Heart left ventricle (tissue), 16 donors: ENCODE data around the gene TRIM24. TPM values are rescaled to one million over a fixed set of nuclear protein-coding genes. Genes with fewer than 3 reads are reported as not detected.

Experiments used
- ATAC-seq, 4 donors: fragments of 200-7000 bp; cut with Tn5 transposase; one replicate each; pipeline ENCODE4 v1.9.1; 2020 to 2022; ENCODE audit warnings: moderate library complexity in 4 of 4, mild to moderate bottlenecking in 3 of 4, moderate number of reproducible peaks in 1 of 4
- DNase-seq, 5 donors: peaks; one replicate each; pipeline ENCODE4 v3.0.0-alpha.2; 2020
- H3K27ac ChIP-seq, 12 donors: fragments of 200-600 bp; sonication (generic) in 4 of 12; one replicate each; pipeline versions ENCODE4 v1.5.0 to v1.8.0; 2016 to 2022; ENCODE audit warnings: mild to moderate bottlenecking in 2 of 12
- H3K27me3 ChIP-seq, 9 donors: fragments of 200-600 bp; sonication (generic) in 2 of 9; one replicate each; pipeline versions ENCODE4 v1.5.1 to v1.8.0; 2016 to 2022; ENCODE audit warnings: mild to moderate bottlenecking in 3 of 9
- H3K36me3 ChIP-seq, 9 donors: fragments of 200-600 bp; sonication (generic) in 2 of 9; one replicate each; pipeline versions ENCODE4 v1.5.0 to v1.8.0; 2018 to 2022; ENCODE audit warnings: mild to moderate bottlenecking in 2 of 9
- H3K4me1 ChIP-seq, 12 donors: fragments of 200-600 bp; sonication (generic) in 4 of 12; one replicate each; pipeline versions ENCODE4 v1.5.0 to v1.8.0; 2016 to 2022; ENCODE audit warnings: mild to moderate bottlenecking in 3 of 12
- H3K4me3 ChIP-seq, 12 donors: fragments of 200-600 bp; sonication (generic) in 4 of 12; one replicate each; pipeline versions ENCODE4 v1.5.0 to v1.8.0; 2017 to 2022; ENCODE audit warnings: mild to moderate bottlenecking in 9 of 12, moderate library complexity in 4 of 12
- H3K9me3 ChIP-seq, 12 donors: fragments of 200-600 bp; sonication (generic) in 4 of 12; one replicate each; pipeline versions ENCODE4 v1.5.0 to v1.8.0; 2016 to 2022; ENCODE audit warnings: mild to moderate bottlenecking in 1 of 12
- POLR2A ChIP-seq, 2 donors: fragments of 450-650 bp; IDR thresholded peaks; one replicate each; pipeline ENCODE4 v1.6.1; 2017; ENCODE audit warnings: antibody characterized with exemption in 2 of 2, mild to moderate bottlenecking in 2 of 2, moderate library complexity in 2 of 2
- WGBS, 4 donors: extraction: QIAGEN DNeasy Blood & Tissue Kit in 2 of 4; methylation state at CpG; one replicate each; pipeline versions ENCODE4 v1.1.5 to v1.1.7; 2013 to 2018; 5-methylcytosine and 5-hydroxymethylcytosine counted together
- intact Hi-C, 10 donors: fragments of 100-400 bp; cut with DNase I; formaldehyde crosslinking; loops; one replicate each; pipeline versions ENCODE4 v1.11.1 to v1.14.2; 2022
- polyA plus RNA-seq, 2 donors: library from polyadenylated mRNA; stranded (reverse); fragments of 200-250 nt; gene quantifications; one replicate each; pipeline ENCODE4 v1.2.3, GENCODE V29; 2013
- total RNA-seq, 9 donors: library from RNA; depleted of rRNA in 2 of 9; stranded (reverse); fragments of >200 nt in 2 of 9; fragmentation: NEBNext Ultra II Directional in 3 of 9; extraction: Animal tissue kit (Norgen Biotek cat#: 25700) in 3 of 9; gene quantifications; one replicate each; pipeline versions ENCODE4 v1.1.0 to v1.2.4, GENCODE V29; 2016 to 2023
- TF ChIP-seq, protein P1 (sequence below), 12 donors: fragments of 200-600 bp; sonication (generic) in 4 of 12; IDR thresholded peaks; one replicate each; pipeline versions ENCODE4 v1.5.0 to v1.8.0; 2018 to 2022; ENCODE audit warnings: antibody characterized with exemption in 12 of 12, mild to moderate bottlenecking in 5 of 12
- donor health status: ischemic (EF 13 %, LVEDD 7.1; RV severe dilation, severe dysfunction).
- donor health status: healthy with polysubstance abuse.
- donor health status: DM: no; HTN: yes; CAD: no.
- donor health status: DM: no; HTN: no; CAD: no.
- donor health status: ischemic (EF 25% LVEDD 6.9; RV normal size, moderate dysfunction).
- donor health status: ischemic (EF 25% LVEDD 5.7; RV mildly dilated, moderate dysfunction).
- donor health status: healthy.
- donor health status: DM: yes; HTN: yes; CAD: no.
- donor health status: ischemic (EF 35%, LVEDD 5.7; RV mildly dilated, moderate dysfunction).
- donor health status: nonischemic (EF 11% LVEDD 7.7; RV severe dilation, severe dysfunction).
- donor health status: DM: yes; HTN: yes; CAD: no.
- donor health status: PGD.
- donor health status: ischemic (EF 29% LVEDD 5.4; RV normal size, mild dysfunction).
- donor health status: nonischemic (EF 23%, LVEDD 6.1; RV moderate dilation, normal function).

TRIM24 gene
- total and polyA plus RNA-seq, 11 donors: 9.0 to 27.2 (median 16.8) TPM

DNA sequence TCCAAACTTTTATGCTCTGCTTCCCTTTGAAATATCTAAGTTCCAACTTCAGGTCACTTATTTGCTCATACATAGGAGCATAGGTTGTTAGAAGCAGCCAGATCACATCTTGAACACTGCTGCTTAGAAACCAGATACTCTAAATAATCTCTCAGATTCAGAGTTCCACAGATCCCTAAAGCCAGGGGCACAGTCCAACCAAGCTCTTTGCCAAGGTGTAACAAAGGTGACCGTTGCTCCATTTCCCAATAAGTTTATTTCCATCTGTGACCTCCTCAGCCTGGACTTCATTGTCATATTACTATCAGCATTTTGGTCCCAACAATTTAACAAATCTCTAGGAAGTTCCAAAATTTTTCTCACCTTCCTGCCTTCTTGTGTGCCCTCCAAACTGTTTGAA is 52.8 kb downstream of the TRIM24 start:
- intact Hi-C loops: loop anchor here in 1 of 10 donors (10.0 kb wide), 1 partner anchor 48 kb away; the partner anchor contains the start of gene TRIM24
- Histone ChIP-seq H3K36me3 (peaks cover 0 to 34% (median 14%) of the 10 kb centered on the region in 9 donors), H3K4me1 (peaks cover 0 to 17% (median 6%) of the 10 kb centered on the region in 12 donors), H3K27me3 (no peaks in the 10 kb centered on the region), H3K9me3 (no peaks in the 10 kb centered on the region), H3K27ac (no peak overlapping the region), H3K4me3 (no peak overlapping the region)
- no peak for TF ChIP-seq POLR2A (IDR thresholded peaks at IDR 0.05)
- TF ChIP-seq, protein P1, sequence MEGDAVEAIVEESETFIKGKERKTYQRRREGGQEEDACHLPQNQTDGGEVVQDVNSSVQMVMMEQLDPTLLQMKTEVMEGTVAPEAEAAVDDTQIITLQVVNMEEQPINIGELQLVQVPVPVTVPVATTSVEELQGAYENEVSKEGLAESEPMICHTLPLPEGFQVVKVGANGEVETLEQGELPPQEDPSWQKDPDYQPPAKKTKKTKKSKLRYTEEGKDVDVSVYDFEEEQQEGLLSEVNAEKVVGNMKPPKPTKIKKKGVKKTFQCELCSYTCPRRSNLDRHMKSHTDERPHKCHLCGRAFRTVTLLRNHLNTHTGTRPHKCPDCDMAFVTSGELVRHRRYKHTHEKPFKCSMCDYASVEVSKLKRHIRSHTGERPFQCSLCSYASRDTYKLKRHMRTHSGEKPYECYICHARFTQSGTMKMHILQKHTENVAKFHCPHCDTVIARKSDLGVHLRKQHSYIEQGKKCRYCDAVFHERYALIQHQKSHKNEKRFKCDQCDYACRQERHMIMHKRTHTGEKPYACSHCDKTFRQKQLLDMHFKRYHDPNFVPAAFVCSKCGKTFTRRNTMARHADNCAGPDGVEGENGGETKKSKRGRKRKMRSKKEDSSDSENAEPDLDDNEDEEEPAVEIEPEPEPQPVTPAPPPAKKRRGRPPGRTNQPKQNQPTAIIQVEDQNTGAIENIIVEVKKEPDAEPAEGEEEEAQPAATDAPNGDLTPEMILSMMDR (IDR thresholded peaks at IDR 0.05): no peak
- DNase-seq: no peak
- ATAC-seq: no peak
- WGBS, 4 donors: 77 to 88% (median 85%) methylated on average over 1 of the region's 1 CpG

DNA sequence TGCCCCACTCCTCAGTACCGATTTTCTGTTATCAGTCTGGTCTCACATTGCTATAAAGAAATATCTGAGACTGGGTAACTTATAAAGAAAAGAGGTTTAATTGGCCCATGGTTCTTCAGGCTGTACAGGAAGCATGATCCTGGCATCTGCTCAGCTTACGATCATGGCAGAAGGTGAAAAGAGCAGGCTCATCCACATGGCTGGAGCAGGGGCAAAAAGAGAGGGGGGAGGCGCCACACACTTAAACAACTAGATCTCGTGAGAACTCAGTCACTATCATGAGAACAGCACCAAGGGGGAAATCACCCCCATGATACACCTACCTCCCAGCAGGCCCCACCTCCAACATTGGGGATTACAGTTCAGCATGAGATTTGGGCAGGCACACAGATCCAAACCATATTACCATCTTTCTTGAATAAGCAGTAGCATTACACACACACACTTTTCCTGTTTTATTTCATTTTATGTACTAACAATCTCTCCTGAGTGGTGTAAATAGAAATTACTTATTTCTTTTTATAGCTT is 53.3 kb downstream of the TRIM24 start:
- WGBS, 4 donors: 85 to 89% (median 89%) methylated on average over 4 of the region's 4 CpGs
- Histone ChIP-seq H3K4me3 (no peak overlapping the region), H3K4me1 (peaks cover 0 to 17% (median 6%) of the 10 kb centered on the region in 12 donors), H3K27me3 (no peaks in the 10 kb centered on the region), H3K9me3 (no peaks in the 10 kb centered on the region), H3K27ac (no peak overlapping the region), H3K36me3 (peaks cover 0 to 37% (median 14%) of the 10 kb centered on the region in 9 donors)
- intact Hi-C loops: loop anchor here in 1 of 10 donors (10.0 kb wide), 1 partner anchor 49 kb away; the partner anchor contains the start of gene TRIM24
- TF ChIP-seq, protein P1 (IDR thresholded peaks at IDR 0.05): no peak
- no peak for TF ChIP-seq POLR2A (IDR thresholded peaks at IDR 0.05)
- ATAC-seq: no peak
- DNase-seq: no peak

DNA sequence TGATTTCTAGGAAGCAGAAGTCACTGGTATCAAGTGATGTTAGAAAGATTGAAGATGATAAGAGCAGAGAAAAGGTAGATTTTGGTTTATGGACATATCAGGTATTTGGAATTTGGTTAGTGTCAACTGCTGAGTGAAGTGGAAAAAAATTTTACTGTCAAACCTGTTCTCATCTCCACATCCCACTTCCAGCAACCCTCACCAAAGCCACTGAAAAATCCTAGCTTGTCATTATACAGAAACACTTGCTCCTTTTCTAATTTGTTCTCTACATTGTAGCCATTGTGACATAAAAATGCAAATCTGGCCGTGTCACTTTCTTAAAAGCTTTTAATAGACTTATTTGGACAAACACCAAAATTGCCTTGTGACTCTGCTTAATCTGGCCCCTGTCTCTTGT is 54.0 kb downstream of the TRIM24 start:
- no peak for ATAC-seq
- no peak for TF ChIP-seq POLR2A (IDR thresholded peaks at IDR 0.05)
- TF ChIP-seq, protein P1 (IDR thresholded peaks at IDR 0.05): no peak
- WGBS, 4 donors: 35 to 44% (median 35%) methylated on average over 1 of the region's 1 CpG

DNA sequence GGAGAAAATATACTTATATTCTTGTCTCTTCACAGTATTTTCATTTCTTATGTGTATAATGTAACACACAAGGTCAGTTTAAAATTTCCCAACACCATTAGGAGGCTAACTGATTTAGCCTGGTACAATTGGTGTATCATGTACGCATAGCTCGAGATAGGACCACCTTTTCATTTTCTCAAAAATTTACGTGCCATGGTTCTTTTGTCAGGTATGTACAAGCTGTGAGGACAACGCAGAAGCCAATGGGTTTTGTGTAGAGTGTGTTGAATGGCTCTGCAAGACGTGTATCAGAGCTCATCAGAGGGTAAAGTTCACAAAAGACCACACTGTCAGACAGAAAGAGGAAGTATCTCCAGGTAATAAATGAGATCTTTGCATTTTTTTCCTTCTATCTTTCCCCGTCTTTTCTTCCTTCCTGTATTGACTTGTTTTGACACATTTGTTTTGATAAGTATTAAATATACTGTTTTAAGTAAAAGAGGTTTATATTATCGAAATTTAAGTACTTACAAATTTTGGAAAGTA is 55.0 kb downstream of the TRIM24 start:
- WGBS, 4 donors: 88 to 93% (median 92%) methylated on average over 7 of the region's 7 CpGs
- ATAC-seq: no peak
- no peaks in the 10 kb centered on the region for H3K27me3 ChIP-seq
- no peaks in the 10 kb centered on the region for H3K9me3 ChIP-seq
- no peak overlapping the region for H3K4me3 ChIP-seq
- TF ChIP-seq, protein P1 (IDR thresholded peaks at IDR 0.05): no peak
- TF ChIP-seq POLR2A (IDR thresholded peaks at IDR 0.05): no peak
- DNase-seq: no peak
- intact Hi-C loops: loop anchor here in 1 of 10 donors (10.0 kb wide), 1 partner anchor 50 kb away; the partner anchor contains the start of gene TRIM24
- H3K36me3 ChIP-seq: peaks cover 0 to 53% (median 31%) of the 10 kb centered on the region in 9 donors
- peaks cover 0 to 17% (median 5%) of the 10 kb centered on the region in 12 donors for H3K4me1 ChIP-seq
- H3K27ac ChIP-seq: no peak overlapping the region

More for the DNA sequence above, 54.0 kb downstream of the TRIM24 start:
- peaks cover 0 to 42% (median 20%) of the 10 kb centered on the region in 9 donors for H3K36me3 ChIP-seq
- H3K9me3 ChIP-seq: no peaks in the 10 kb centered on the region
- H3K4me1 ChIP-seq: peaks cover 0 to 17% (median 6%) of the 10 kb centered on the region in 12 donors
- H3K4me3 ChIP-seq: no peak overlapping the region
- H3K27me3 ChIP-seq: no peaks in the 10 kb centered on the region
- DNase-seq: no peak
- H3K27ac ChIP-seq: no peak overlapping the region
- intact Hi-C loops: loop anchor here in 1 of 10 donors (10.0 kb wide), 1 partner anchor 49 kb away; the partner anchor contains the start of gene TRIM24
